Dedifferentiated amniotic fluid mesenchymal stem cell (primary cell): ENCODE data around the gene EYS.
"Not testable (repeated sequence)": the region's sequence is repeated elsewhere in the genome, so short reads cannot be mapped to it uniquely, and the experiment has no call there.

Experiments
- DNase-seq: peaks from one replicate; pipeline ENCODE4 v3.0.0-alpha.2; 2016; ENCODE audit errors: extremely low spot score

The EYS gene

GRCh38 chr6:64477391-64477790, 1229.6 kb downstream of the EYS start:
- DNase-seq = no peak

GRCh38 chr6:64476935-64477334, 1230.1 kb downstream of the EYS start:
- DNase-seq = no peak

DNA sequence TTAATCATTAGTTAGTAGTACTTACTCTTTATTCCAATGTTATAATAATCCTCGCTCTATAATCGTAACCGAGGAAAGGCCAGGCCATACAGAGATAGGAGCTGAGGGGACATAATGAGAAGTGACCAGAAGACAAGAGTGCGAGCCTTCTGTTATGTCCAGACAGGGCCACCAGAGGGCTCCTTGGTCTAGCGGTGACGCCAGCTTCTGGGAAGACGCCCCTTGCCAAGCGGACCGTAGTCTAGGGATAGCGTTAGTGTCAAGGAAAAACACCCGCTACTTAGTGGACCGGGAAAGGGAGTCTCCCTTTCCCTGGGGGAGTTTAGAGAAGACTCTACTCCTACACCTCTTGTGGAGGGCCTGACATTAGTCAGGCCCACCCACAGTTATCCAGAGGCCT, 1237.6 kb downstream of the EYS start:
- not testable (repeated sequence) for DNase-seq

GRCh38 chr6:64467656-64468055, 1239.4 kb downstream of the EYS start:
- DNase-seq = no peak

- DNase-seq = no peak
Measured at GRCh38 chr6:64459411-64459944, 1247.5 kb downstream of the EYS start.

DNA sequence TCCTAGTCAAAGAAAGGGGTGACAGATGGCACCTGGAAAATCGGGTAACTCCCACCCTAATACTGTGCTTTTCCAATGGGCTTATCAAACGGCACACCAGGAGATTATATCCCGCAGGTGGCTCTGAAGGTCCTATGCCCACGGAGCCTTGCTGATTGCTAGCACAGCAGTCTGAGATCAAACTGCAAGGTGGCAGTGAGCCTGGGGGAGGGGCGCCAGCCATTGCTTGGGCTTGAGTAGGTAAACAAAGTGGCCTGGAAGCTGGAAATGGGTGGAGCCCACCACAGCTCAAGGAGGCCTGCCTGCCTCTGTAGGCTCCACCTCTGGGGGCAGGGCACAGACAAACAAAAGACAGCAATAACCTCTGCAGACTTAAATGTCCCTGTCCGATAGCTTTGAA, 1258.9 kb downstream of the EYS start:
- not testable (repeated sequence) for DNase-seq

- DNase-seq = no peak
Measured at GRCh38 chr6:64445038-64445437, 1262.0 kb downstream of the EYS start.

- DNase-seq = no peak
Measured at GRCh38 chr6:64439274-64439673, 1267.8 kb downstream of the EYS start.

DNA sequence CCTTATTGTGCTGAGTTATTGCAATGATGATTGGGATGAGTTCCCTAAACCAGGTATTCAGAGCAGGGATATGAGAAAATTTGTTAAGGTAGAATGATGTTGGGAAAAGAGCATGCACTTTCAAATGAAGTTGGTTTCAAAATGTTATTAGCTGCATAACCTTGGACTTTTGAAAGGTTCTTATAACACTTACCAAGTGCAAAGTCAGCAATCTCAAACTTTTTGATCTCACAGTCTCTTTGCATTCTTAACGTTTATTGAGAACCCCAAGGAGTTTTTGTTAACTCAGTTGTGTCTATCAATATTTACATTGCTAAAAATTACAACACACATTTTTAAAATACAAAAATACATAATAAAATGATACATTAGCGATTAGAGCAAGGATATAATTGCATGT, 1269.0 kb downstream of the EYS start:
- no peak for DNase-seq

DNA sequence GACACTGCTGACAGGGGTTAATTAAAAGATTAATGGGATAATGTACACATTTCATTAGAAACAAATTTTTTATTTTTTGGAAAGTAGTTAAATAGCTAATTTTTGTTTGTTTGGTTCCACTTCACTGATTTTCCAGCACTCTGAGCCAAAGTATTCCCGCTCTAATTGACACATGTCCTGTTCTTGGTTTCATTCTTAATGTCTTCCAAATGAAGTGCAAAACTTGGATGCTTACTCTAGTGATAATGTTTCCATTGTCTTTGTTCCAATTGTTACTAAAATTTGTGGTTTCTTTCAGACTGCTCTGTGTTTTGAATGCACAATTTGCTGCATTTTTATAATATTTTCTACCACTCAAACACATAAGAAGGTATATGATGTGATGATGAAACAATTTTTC, 1277.1 kb downstream of the EYS start:
- DNase-seq = no peak

DNA sequence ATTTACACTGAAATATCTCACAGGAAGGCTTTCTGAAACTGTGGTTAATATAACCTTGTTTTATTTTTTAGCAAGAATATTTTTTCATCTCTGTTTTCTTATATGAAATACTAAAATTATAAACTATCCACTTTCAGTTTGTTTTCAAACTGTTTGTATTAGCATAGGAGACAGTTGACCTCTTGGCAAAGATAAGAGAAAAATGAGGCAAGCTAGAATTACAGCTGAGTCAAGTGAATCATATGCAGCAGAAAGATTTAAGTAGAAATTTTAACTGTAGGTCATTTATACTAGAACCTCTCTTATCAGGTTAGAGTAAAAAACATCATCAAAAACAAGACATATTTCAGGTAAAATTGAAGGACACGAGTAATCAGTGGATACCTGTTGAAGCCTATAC, 1278.8 kb downstream of the EYS start:
- no peak for DNase-seq

- no peak for DNase-seq
Measured at GRCh38 chr6:64415926-64416325, 1291.1 kb downstream of the EYS start.

DNA sequence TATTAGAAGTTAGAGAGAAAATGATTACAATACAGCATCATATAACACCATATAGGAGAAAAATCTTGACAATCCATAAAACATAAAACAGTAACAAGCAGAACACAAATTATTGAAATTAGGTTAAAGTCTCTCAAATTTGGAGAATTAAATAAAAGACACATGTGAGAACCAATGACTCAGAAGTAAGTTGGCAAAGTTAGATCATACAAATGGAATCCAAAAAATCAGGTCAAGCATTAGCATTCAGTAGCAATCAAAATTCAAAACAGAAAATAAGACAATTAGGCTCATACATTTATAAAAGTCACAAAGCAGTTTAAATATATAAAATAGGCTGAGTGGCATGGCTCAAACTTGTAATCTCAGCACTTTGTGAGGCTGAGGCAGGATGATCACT, 1295.8 kb downstream of the EYS start:
- DNase-seq = no peak

- DNase-seq = no peak
Measured at GRCh38 chr6:64409948-64410347, 1297.1 kb downstream of the EYS start.

- no peak for DNase-seq
Measured at GRCh38 chr6:64404396-64404795, 1302.6 kb downstream of the EYS start.

DNA sequence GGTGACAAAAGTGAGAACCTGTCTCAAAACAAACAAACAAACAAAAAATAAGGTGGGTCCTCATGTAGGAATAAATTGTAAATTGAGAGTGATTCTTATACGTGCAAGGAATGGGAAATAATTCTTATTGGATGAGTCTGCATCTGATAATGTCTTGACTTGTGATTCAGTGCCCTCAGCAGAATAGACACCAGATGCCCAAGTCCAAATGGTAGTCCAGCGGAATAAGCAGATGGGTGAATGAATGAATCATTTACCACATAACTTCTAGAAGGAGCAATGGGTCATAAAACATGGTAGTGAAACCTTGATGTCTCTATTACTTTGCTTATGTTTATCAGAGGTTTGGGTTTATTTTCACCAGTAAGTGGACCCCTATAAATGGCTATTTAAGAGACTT, 1323.7 kb downstream of the EYS start:
- no peak for DNase-seq

- no peak for DNase-seq
Measured at GRCh38 chr6:64376394-64376793, 1330.6 kb downstream of the EYS start.

DNA sequence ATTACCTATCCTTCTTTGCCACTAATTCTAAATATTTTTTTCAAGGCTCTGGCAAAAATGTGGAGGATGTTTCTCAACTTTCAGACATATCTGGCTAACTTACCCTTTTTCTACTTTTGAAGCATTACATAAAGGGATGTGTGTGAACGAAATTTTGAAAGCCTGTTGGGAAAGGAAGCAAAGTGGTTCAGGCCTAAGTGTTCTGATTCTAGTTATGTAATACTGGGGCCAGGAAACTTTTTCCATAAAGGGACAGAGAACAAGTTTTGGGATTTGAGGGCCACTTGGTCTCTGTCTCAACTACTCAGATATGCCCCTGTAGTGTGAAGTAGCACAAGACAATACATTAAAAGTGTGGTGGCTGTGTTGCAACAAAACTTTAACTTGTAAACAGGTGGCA, 1349.6 kb downstream of the EYS start:
- DNase-seq = no peak

GRCh38 chr6:64347411-64347810, 1359.6 kb downstream of the EYS start:
- no peak for DNase-seq

DNA sequence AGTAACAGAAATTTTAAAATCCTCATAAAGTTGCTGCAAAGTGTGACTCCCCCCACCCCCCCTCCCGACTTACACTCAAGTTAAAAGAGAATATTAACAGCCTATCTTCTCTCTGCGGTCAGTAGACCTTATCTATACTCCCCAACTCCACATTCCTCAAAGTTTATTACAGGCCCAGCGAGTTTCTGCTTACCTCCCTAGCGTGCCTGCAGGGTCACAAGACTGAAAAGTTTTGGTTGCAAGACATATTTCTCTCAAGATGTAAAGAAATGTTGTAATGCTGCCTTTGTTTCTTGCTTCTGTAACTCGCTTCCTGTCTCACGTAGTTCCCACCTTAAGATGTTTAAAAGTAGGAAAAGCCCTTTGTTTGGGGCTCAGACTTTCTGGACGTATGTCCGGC, 1371.8 kb downstream of the EYS start:
- DNase-seq = no peak

DNA sequence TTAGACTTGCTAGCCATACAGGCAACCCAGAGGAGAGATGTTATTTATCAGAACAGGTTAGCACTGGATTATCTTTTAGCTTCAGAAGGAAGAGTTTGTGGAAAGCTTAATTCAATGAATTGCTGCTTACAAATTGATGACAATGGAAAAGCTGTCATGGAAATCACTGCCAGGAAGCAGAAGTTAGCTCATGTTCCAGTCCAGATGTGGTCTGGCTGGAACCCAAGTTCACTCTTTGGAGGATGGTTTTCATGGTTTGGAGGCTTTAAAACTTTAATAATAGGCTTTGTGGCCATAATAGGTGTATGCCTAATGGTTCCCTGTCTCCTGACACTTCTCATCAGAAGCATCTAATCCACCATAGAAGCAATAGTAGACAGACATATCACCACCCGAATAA, 1372.4 kb downstream of the EYS start:
- DNase-seq = no peak

GRCh38 chr6:64330694-64331307, 1376.2 kb downstream of the EYS start:
- DNase-seq = peak; percentile 34

DNA sequence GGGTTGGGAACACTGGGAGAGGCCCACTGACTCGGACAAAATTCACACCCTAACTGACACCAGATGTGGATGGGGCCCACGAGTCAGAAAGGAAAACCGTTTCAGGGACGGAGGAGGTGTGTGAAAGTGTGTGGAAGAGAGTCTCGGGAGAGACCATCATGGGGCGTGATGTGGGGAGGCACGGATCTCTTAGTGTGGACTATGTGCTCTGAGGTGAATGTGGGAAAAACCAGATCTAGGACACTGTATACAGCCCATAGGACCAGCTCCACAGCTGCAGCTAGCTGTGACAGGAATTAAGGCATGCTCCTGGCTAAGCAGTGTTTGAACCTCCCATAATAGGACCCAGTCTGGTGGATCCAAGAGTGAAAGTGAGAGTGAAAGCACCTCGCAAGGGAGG, 1380.1 kb downstream of the EYS start:
- no peak for DNase-seq

DNA sequence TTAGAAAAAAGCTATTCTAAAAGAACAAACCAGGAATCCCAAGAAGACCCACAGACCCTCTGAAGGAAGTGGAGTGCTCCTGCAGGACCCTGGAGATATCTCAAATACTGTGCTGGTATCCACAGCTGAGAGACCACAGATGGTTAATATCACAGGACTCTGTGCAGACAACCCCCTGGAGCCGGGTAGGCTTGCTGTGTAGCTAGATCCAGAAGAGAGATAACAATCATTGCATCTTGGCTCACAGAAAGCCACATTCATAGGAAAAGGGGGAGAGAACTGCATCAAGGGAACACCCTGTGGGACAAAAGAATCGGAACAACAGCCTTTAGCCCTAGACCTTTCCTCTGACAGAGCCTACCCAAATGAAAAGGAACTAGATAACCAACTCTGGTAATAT, 1381.9 kb downstream of the EYS start:
- no peak for DNase-seq
